ENCODE measurements around the gene CTNNA2. TPM values are rescaled to one million over a fixed set of nuclear protein-coding genes. Genes with fewer than 3 reads are reported as not detected.

CTNNA2 gene
- total RNA-seq, 1 experiment from 2014 or later = 5.5 TPM

DNA sequence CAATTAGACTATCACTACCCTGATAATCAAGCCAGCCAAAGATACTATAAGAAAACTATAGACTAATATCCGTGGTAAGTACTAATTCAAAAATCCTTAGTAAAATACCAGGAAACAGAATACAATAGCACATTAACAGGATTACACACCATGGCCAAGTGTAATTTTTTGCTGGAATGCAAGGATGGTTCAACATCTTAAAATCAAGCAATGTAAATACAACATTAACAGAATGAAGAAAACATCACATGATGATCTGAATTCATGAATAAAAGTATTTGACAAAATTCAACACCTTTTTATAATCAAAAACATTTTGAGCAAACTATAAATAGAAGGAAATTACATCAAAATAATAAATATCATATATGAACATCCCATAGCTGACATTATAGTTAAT, 1142.4 kb downstream of the CTNNA2 start:
- Mint-ChIP-seq H3K27me3 (ENCODE audit: low read depth) (no peaks in the 10 kb centered on the region), H3K36me3 (ENCODE audit: insufficient read depth in 1 of 3, low read depth in 3 of 3) (peaks cover 0 to 16% (median 4%) of the 10 kb centered on the region in 3 experiments; a peak in 4 of 7 replicates), H3K4me3 (no peak overlapping the region), H3K27ac (no peak overlapping the region), H3K9me3 (peaks cover 8 to 15% of the 10 kb centered on the region in 2 experiments; a peak in 4 of 5 replicates), H3K4me1 (0 out of 4 replicates have a peak, but pooled peaks cover 0 to 4% of the 10 kb centered on the region in 2 experiments)
- H3K9ac ChIP-seq (ENCODE audit: extremely low read depth, insufficient read length, low read length) = no peak overlapping the region
- no peak overlapping the region for H3K23ac ChIP-seq (ENCODE audit: insufficient read length, low read depth, low read length)
- no peak overlapping the region for H2BK12ac ChIP-seq (ENCODE audit: insufficient read length, low read depth, low read length)
- H3K56ac ChIP-seq (ENCODE audit: insufficient read length, low read depth, low read length) = no peak overlapping the region
- no peak for DNase-seq
- H3K18ac ChIP-seq (ENCODE audit: insufficient read length, low read depth, low read length) = no peak overlapping the region
- no peak overlapping the region for H2BK5ac ChIP-seq (ENCODE audit: insufficient read length, low read length)
- TF ChIP-seq CTCF (conservative IDR thresholded peaks at IDR 0.05) = no peak
- no peaks in the 10 kb centered on the region for H3K79me1 ChIP-seq (ENCODE audit: insufficient read depth, low read depth, low read length, poor library complexity, severe bottlenecking)
- no peak overlapping the region for H3K4ac ChIP-seq (ENCODE audit: low read depth, low read length)
- no peak overlapping the region for H3K27ac ChIP-seq (ENCODE audit: insufficient read length, low read depth, low read length)
- no peaks in the 10 kb centered on the region for H3K9me3 ChIP-seq (ENCODE audit: control insufficient read depth, low read depth, low read length)
- H2BK15ac ChIP-seq (ENCODE audit: low read depth, low read length) = no peak overlapping the region
- H3K4me1 ChIP-seq (ENCODE audit: insufficient read depth, low read length) = no peaks in the 10 kb centered on the region; the same call in 1 of the 2 replicates
- WGBS (ENCODE audit: extremely low coverage, insufficient read length, low lambda C conversion rate) = no CpG with 5 or more reads among the region's 1 CpG
- H4K91ac ChIP-seq (ENCODE audit: insufficient read length, low read depth, low read length) = no peak overlapping the region
- no peak overlapping the region for H3T11ph ChIP-seq (ENCODE audit: low read length)
- H2BK120ac ChIP-seq (ENCODE audit: low read depth, low read length, poor library complexity, severe bottlenecking) = no peak overlapping the region
- no peak overlapping the region for H2AK5ac ChIP-seq (ENCODE audit: insufficient read length, low read length)
- no peaks in the 10 kb centered on the region for H3K27me3 ChIP-seq (ENCODE audit: insufficient read depth, low read length)
- H4K8ac ChIP-seq (replicated peaks; ENCODE audit: insufficient read length, low read depth, low read length) = no peak overlapping the region
- no peak overlapping the region for H3K14ac ChIP-seq (ENCODE audit: insufficient read depth, low read length)
- H3K4me2 ChIP-seq (ENCODE audit: insufficient read depth, insufficient read length, low read length) = no peak overlapping the region
- H2AFZ ChIP-seq (ENCODE audit: low read length) = no peak overlapping the region
- H2BK20ac ChIP-seq (ENCODE audit: low read depth, low read length, poor library complexity, severe bottlenecking) = no peak overlapping the region
- H4K5ac ChIP-seq (ENCODE audit: insufficient read length, low read depth, low read length) = no peak overlapping the region
- H3K23me2 ChIP-seq (ENCODE audit: insufficient read length, low read depth, low read length, poor library complexity, severe bottlenecking) = no peaks in the 10 kb centered on the region
- no peaks in the 10 kb centered on the region for H4K20me1 ChIP-seq (ENCODE audit: control insufficient read depth, insufficient read depth, insufficient read length)
- no peaks in the 10 kb centered on the region for H3K79me2 ChIP-seq (ENCODE audit: insufficient read depth, low read length)

Data from H9 (cell line).